ENCODE data around the gene TEAD2.

DNA sequence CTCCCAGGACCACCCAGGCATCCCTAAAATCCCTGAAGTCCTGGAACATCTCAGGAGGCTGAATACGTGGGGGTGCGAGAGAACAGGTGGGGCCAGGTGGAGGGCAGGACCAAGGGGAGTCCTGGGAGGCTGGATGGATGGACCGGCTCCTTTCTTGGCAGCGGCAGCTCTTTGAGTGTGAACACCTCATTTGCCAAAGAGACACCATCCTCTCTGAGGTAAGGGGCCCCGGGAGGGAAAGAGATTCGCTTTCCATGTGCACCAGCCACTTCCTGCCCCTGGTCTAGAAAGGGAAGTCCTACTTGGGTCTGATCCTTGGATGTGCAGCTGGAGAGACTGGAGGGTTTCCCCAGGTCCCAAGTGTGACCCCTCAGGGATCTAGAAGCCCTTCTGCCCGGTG lies 44.9 kb upstream of the TEAD2 start:
- TF ChIP-seq EGR1 (IDR thresholded peaks at IDR 0.05) (no peak), TCF12 (IDR thresholded peaks at IDR 0.05; ENCODE audit: low read depth) (no peak), YY1 (IDR thresholded peaks at IDR 0.05; ENCODE audit: low read depth) (no peak), TAF1 (IDR thresholded peaks at IDR 0.05; ENCODE audit: low read depth) (no peak), CREB1 (IDR thresholded peaks at IDR 0.05; ENCODE audit: low read depth) (no peak), RAD21 (IDR thresholded peaks at IDR 0.05; ENCODE audit: low read depth) (no peak), FOXM1 (IDR thresholded peaks at IDR 0.05; ENCODE audit: borderline replicate concordance, low read depth) (no peak)
- TF ChIP-seq, protein P1, sequence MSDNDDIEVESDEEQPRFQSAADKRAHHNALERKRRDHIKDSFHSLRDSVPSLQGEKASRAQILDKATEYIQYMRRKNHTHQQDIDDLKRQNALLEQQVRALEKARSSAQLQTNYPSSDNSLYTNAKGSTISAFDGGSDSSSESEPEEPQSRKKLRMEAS (IDR thresholded peaks at IDR 0.05): no peak
- TF ChIP-seq, protein P2, sequence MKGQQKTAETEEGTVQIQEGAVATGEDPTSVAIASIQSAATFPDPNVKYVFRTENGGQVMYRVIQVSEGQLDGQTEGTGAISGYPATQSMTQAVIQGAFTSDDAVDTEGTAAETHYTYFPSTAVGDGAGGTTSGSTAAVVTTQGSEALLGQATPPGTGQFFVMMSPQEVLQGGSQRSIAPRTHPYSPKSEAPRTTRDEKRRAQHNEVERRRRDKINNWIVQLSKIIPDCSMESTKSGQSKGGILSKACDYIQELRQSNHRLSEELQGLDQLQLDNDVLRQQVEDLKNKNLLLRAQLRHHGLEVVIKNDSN (IDR thresholded peaks at IDR 0.05): no peak
- TF ChIP-seq, protein P3, sequence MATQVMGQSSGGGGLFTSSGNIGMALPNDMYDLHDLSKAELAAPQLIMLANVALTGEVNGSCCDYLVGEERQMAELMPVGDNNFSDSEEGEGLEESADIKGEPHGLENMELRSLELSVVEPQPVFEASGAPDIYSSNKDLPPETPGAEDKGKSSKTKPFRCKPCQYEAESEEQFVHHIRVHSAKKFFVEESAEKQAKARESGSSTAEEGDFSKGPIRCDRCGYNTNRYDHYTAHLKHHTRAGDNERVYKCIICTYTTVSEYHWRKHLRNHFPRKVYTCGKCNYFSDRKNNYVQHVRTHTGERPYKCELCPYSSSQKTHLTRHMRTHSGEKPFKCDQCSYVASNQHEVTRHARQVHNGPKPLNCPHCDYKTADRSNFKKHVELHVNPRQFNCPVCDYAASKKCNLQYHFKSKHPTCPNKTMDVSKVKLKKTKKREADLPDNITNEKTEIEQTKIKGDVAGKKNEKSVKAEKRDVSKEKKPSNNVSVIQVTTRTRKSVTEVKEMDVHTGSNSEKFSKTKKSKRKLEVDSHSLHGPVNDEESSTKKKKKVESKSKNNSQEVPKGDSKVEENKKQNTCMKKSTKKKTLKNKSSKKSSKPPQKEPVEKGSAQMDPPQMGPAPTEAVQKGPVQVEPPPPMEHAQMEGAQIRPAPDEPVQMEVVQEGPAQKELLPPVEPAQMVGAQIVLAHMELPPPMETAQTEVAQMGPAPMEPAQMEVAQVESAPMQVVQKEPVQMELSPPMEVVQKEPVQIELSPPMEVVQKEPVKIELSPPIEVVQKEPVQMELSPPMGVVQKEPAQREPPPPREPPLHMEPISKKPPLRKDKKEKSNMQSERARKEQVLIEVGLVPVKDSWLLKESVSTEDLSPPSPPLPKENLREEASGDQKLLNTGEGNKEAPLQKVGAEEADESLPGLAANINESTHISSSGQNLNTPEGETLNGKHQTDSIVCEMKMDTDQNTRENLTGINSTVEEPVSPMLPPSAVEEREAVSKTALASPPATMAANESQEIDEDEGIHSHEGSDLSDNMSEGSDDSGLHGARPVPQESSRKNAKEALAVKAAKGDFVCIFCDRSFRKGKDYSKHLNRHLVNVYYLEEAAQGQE (IDR thresholded peaks at IDR 0.05; ENCODE audit: low read depth): no peak
